Activated naive CD4-positive, alpha-beta T cell treated with anti-CD3 and anti-CD28 coated beads, Interleukin-2, amount 50 U/mL, for 16 hours (primary cell): Measurements from ENCODE around the gene FCN2.

Experiments
- DNase-seq: peaks from one replicate; pipeline ENCODE4 v3.0.0-alpha.2; 2020

FCN2 gene

DNA sequence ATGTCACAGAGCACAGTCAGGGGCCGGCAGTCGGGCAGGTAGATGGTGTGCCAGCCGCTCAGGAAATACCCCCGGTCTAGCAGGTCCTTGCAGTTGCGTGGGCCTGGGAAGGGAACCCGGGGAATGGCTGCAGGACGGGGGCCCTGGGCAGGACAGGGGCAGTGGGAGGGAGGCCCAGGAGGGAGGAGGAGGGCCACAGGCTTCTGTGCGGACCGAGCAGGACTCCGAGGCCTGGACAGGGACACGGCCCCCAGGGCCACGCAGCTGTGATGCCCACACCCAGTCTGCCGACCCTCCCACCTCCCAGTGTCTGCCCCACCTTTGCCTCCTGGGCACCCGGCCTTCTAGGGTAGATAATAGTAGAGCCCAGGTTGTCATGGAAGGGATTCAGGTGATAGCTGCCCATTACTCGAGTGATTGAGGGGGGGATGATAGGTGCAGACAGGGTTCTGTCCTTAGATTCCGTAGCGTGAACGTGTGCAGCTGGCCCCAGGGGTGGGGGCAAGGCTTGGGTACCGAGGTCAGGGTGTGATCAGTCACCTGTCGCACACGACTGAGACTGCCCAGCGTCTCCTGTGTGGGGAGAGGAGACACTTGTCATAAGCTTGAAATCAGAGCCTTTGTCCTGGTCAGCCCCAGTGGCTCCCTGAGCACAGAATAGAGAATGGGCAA, 32.6 kb downstream of the FCN2 start:
- no peak for DNase-seq

DNA sequence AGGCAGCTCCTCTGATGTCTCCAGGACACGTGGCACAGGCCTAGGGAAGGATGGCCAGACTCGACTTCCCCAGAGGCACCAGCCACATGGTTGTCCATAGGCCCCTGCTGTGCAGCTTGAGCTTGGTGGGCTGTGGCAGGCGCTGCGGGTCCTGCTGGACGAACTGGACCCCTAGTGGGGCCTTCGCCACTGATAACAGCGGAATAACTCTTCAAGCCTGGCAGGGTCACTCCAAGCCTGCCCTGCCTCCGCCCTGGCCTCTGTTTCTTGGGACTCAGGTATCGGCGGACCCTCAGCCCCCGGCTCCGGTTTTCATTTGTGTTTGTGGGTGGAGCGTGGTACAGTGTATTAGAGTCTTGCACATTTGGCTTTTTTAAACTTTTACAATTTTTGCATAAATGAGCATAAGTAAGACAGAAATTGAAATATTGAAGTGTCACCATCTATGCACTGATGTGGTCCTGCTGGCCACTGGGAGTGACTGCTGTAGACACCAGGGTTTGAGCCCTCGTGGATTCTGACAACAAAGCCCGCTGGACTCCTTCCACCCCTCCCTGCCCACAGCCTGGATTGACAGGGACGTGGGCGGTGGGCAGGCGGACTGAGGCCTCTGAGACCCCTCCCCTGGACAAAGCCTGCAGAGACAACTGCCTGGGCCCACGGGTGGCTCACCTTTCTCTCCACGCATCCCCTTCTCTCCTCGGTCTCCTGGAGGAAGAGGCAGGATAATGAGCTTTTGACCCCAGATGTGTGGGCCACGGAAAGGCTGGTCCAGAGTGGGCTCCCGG, 33.3 kb downstream of the FCN2 start:
- no peak for DNase-seq

- no peak for DNase-seq
Observed at GRCh38 chr9:134914501-134914834, 33.9 kb downstream of the FCN2 start.

- no peak for DNase-seq
Observed at GRCh38 chr9:134915046-134915985, 34.7 kb downstream of the FCN2 start.

DNA sequence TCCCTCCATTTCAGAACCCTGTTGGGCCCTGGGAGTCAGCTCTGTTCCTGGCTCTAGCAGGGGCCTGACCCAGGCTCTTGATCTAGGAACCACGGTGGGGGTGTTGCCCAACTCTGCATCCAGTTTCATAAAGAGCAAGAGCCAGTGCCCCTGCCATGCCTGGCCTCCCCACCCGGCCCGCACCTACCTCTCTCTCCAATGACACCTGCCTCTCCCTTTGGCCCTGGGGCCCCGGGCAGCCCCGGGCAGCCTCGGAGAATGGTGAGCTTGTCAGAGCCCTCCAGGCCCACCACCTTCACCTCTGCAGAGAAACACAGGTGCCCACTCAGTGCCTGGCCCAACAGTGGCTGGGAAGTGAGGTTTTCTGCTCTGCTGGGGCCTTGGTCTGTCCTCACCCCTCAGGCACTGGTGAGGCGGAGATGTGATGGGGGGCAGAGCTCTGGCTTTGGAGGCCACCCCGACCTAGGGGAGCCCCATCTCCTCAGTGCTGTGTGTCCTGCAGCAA, 35.6 kb downstream of the FCN2 start:
- no peak for DNase-seq

- DNase-seq, result no peak
Observed at GRCh38 chr9:134917431-134918373, 37.1 kb downstream of the FCN2 start, which contains the start of gene FCN1. Gene FCN1 (minus strand): TSS chr9:134917912. CDS start chr9:134917871, 41 bp downstream.

DNA sequence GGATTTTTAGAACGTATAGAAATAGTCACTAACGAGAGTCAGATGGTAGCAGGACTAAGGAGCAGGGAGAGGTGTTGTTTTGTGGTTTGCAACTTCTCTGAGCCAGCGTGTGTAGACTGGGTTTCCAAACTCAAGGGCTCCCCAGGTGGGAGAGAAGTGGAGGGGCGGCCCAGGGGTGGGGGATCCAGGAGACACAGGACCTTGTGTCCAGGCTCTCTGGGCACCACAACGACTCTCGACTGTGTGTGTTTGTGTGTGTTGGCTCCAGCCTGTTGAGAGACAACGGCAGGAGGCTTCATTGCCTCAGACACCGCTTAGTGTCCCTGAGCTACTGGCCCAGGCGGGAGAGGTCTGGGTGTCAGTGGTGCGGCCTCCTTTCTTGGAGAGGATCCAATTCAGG, 38.0 kb downstream of the FCN2 start:
- no peak for DNase-seq

DNA sequence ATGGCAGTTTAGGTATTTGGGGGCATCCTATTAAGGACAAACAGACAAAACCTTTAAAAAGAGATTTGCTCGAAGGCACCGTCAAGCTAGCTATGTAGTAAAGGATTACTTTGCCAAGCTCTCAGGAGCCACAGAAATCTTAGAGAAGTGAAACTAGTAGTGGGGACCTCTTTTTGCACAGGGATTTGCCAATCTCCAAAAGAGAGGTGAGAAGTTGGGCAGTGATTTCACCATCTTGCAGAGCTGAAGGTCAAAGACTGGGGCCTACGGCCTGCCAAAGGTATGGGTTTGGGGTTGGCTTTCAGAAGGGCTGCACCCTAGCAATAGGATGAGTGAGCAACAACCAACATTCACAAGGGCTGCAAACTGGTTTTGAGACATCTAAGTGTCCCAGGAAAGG, 38.7 kb downstream of the FCN2 start:
- no peak for DNase-seq

DNA sequence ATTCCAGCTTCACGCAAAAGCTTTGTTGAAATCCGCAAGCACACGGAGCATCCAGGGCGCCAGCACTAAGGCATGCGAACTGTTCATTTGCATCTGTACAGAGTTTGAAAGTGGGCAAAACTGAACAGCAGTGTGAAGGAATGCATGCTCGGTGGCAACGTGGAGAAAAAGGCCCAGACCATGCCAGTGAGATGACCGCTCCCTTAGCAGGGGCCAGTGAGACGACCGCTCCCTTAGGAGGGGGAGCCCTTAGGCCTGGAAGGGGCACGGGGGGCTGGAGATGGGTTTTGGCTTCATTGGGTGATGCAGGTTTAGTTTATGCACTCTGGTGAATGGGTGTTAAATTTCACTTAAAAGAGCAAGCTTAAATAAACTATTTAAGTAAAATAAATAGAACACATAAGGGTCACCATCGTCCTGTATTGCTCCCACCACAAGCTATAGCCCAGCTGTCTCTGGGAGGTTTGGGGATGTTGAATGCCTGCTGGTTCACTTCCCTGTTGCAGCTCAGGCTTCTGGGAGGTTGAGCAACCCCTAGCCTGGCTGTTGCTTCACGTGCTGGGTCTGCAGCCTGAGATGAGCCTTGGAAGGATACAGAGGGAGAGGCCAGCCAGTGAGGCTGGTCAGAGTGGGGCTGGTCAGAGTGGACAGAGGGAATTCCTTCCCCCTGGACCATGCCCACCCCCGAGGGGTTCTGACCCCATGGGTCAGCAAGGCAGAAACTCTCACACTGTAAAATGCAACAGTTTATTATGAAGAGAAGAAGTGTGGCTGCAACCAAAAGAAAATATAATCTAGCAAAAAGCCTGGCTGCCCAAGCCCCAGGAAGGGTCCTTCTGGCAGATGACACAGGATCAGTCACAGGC, 41.7 kb downstream of the FCN2 start:
- no peak for DNase-seq

- DNase-seq, result no peak
Observed at GRCh38 chr9:134922932-134923240, 42.3 kb downstream of the FCN2 start.

- no peak for DNase-seq
Observed at GRCh38 chr9:134923466-134923865, 42.9 kb downstream of the FCN2 start.

DNA sequence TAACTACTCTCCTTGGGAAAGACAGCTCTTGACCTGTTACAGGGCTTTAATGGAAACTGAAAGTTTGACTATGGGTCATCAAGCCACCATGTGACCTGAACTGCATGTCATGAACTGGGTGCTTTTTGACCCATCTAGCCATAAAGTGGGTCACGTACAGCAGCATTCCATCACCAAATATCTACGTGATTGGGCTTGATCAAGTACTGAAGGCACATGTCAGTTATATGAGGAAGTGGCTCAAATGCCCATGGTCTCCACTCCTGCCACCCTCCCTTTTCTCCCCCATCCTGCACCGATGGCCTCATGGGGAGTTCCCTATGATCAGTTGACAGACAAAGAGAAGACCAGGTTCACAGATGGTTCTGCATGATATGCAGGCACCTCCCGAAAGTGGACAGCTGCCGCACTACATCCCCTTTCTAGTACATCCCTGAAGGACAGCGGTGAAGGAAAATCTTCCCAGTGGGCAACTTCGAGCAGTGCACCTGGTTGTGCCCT, 44.5 kb downstream of the FCN2 start:
- no peak for DNase-seq

DNA sequence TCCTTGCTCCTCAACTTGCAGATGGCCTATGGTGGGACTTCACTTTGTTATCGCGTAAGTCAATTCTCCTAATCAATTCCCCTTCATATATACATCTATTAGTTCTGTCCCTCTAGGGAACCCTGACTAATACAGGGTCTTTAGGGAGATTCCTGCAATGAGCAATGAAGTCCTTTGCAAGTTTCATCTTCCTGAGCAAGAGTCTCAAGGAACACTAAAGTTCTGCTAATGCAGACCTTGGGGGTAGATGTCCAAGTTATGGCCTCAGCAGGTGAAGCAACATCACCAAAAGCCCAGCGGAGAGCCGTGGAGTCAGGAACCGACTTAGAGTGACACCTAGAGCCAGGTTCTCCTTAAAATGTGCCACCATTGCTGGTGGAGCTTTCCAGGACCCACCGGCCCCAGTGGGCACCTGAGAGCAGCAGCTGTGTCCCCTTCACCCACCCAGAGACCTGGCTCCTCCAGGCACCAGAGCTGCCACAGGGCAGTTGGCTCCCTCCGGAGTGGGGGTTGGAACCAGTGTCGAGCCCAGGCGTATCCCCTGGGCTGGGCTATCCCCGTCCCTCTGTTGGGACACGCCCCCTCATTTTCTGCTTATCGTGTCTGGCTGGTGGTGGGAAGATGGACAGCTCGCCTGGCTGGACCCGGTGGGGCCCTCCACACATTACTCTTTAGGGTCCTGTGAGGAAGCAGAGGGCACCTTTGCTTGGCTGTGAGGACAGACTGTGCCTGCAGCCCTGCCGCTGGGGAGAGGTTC, 48.0 kb downstream of the FCN2 start:
- no peak for DNase-seq

- no peak for DNase-seq
Observed at GRCh38 chr9:134929193-134930158, 48.9 kb downstream of the FCN2 start.

DNA sequence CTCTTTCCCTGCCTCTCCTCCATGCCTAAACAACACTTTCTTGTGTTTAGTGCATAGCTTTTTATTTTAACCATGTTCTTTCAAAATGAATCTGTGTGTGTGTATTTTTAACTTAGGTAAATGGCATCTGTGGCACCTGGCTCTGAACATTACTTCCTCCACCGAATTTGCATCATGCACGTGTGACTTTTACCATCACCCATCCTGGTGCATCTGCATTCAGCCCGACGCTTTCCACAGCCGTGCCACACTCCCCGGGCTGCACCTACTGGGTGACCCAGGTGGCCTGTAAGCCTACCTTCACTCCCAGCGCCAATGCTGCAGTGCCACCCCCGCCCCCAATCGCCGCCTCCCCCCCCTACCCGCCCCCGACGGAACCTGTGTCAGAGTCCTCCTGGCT, 49.8 kb downstream of the FCN2 start:
- no peak for DNase-seq

DNA sequence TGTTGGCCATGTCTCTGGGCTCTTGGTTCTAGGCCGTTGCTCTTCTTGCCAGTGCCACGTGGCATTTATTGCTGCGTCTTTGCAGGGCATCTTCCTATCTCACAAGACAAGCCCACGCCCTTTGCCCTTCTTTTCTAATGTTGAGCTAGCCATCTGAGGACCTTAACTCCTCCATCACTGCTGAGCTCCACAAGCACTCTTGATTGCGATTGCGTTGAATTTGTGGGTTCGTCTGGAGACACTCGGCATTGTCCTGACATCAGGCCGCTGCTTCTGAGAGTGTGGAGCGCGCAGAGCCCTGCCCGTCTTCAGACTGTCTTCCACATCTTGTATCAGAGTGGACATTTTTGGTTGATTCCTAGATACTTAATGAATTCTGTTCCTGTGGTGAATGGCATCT, 51.6 kb downstream of the FCN2 start:
- DNase-seq, result no peak

DNA sequence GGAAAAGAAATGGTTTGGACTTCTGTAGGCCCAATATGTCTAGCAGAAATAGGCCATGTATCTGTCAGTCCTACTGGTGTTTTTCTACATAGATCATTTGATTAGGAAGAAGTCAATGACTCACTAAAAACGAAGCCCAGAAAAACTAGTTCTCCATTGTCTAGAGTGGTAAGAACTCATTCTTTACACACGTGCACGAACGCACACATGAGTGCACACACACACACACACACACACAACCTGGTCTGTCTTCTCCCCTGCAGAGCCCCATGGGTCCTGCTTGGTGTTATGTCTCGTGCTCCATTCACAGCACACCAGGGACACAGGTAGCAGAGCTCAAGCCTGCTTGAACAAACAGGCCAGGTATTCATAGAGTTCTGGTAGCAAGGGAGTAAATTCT, 52.0 kb downstream of the FCN2 start:
- no peak for DNase-seq

DNA sequence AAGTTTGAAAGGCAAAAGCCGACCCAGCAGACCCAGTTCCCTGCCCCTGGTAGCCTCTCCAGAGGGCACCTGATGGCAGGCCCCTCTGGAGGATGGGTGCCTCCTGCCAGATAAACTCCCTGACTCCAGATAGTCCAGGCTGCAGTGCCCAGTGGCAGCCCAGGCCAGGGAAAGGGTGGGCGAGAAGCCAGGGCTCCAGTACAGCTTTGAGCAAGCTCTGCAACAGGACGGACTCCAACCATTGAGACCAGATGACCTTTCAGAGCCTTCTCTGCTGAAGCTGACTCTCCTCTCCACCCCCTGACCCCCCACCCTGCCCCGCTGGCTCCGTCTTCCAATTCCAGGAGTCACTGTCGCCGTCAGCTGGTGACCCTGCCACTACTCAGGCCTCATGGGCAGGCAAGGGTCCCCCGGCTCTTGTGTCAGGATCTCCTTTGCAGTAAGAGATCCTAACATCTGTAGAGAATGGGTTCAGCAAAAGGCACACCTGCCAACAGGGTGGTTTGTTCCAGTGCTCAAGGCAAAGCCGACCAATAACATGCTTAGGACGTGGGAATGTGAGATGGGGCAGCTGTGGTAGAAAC, 52.6 kb downstream of the FCN2 start:
- no peak for DNase-seq
